Right lobe of liver (tissue), 4 donors: ENCODE results near the gene CFAP61.

Experiments used
- POLR2A ChIP-seq: fragments of 450-650 bp; IDR thresholded peaks from one replicate; pipeline ENCODE4 v1.6.1; 2017; ENCODE audit warnings: antibody characterized with exemption, mild to moderate bottlenecking
- TF ChIP-seq, protein P1 (sequence below), 4 donors: fragments of 200-600 bp in 3 of 4; fragments of 450-650 bp in 1 of 4; IDR thresholded peaks; one replicate each; pipeline versions ENCODE4 v1.5.1 to v1.8.0; 2016 to 2022; ENCODE audit warnings: antibody characterized with exemption in 4 of 4, mild to moderate bottlenecking in 2 of 4
- donor health status: DM: no; HTN: no; CAD: no.
- donor health status: DM: no; HTN: no; CAD: no.
- donor health status: DM: no; HTN: yes; CAD: no.

DNA sequence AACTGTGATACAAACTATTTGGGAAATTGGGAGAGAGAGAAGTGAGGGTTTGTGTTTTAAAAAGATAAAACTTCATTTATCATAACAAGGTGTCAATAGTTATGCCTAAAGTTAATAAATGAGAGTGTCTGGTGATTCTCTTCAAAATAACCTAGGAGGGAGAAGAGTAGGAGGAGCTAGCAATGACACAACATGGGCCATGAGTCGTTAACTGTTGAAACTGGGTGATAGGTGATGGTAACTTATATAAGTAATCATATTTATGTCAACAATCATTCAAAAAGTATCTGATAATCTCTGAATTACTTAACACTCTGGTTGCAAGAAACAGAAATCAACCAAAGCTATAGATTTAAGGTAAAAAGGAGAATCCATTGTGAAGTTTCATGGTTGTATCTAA is 268.8 kb downstream of the CFAP61 start:
- TF ChIP-seq POLR2A = no peak
- TF ChIP-seq, protein P1, sequence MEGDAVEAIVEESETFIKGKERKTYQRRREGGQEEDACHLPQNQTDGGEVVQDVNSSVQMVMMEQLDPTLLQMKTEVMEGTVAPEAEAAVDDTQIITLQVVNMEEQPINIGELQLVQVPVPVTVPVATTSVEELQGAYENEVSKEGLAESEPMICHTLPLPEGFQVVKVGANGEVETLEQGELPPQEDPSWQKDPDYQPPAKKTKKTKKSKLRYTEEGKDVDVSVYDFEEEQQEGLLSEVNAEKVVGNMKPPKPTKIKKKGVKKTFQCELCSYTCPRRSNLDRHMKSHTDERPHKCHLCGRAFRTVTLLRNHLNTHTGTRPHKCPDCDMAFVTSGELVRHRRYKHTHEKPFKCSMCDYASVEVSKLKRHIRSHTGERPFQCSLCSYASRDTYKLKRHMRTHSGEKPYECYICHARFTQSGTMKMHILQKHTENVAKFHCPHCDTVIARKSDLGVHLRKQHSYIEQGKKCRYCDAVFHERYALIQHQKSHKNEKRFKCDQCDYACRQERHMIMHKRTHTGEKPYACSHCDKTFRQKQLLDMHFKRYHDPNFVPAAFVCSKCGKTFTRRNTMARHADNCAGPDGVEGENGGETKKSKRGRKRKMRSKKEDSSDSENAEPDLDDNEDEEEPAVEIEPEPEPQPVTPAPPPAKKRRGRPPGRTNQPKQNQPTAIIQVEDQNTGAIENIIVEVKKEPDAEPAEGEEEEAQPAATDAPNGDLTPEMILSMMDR (IDR thresholded peaks at IDR 0.05) = no peak
